ENCODE results near the gene ZFY. TPM values are rescaled to one million over a fixed set of nuclear protein-coding genes. Genes with fewer than 3 reads are reported as not detected.

ZFY gene
- total RNA-seq, 1 experiment from 2014 or later: not detected

GRCh38 chrY:3007967-3008366, 72.8 kb downstream of the ZFY start:
- H4K20me1 ChIP-seq (ENCODE audit: low read length): no peaks in the 10 kb centered on the region
- H3K4me1 ChIP-seq (ENCODE audit: insufficient read depth, low read length): no peaks in the 10 kb centered on the region
- no peak overlapping the region for H3K9ac ChIP-seq (ENCODE audit: low read length)
- CTCF ChIA-PET: no interaction called here
- intact Hi-C loops (cut with micrococcal nuclease): no loop called here
- POLR2A ChIA-PET (ENCODE audit: unreplicated experiment): no interaction called here
- H3K36me3 ChIP-seq (ENCODE audit: low read depth, low read length): no peaks in the 10 kb centered on the region
- H3K4me3 ChIP-seq (ENCODE audit: low read length): no peak overlapping the region
- BruUV-seq (replicated peaks): no TSS peak
- H2AFZ ChIP-seq (ENCODE audit: low read length): no peak overlapping the region
- H3K27ac ChIP-seq (ENCODE audit: low read length): no peak overlapping the region
- no peaks in the 10 kb centered on the region for H3K27me3 ChIP-seq (ENCODE audit: low read length)
- no peak for ATAC-seq
- no peak overlapping the region for H3K4me2 ChIP-seq (ENCODE audit: low read length)
- H3K79me2 ChIP-seq (ENCODE audit: low read length): no peaks in the 10 kb centered on the region
- H3K9me2 ChIP-seq (replicated peaks; ENCODE audit: low read length): no peaks in the 10 kb centered on the region
- H3F3A ChIP-seq (ENCODE audit: low read length, unreplicated experiment): no peaks in the 10 kb centered on the region
- no peak for DNase-seq
- no peaks in the 10 kb centered on the region for H3K9me3 ChIP-seq (ENCODE audit: low read length)
- TF ChIP-seq EZH2 (IDR thresholded peaks at IDR 0.05; ENCODE audit: low read length, unreplicated experiment) (no peak), CTCF (conservative IDR thresholded peaks at IDR 0.05; ENCODE audit: low read depth, low read length) (no peak), EZH2phosphoT487 (IDR thresholded peaks at IDR 0.05; ENCODE audit: borderline replicate concordance, low read length) (no peak)

- Histone ChIP-seq H3K4me3 (ENCODE audit: low read length) (no peak overlapping the region), H3K27ac (ENCODE audit: low read length) (no peak overlapping the region), H3K79me2 (ENCODE audit: low read length) (no peaks in the 10 kb centered on the region), H3K4me2 (ENCODE audit: low read length) (no peak overlapping the region), H3K9ac (ENCODE audit: low read length) (no peak overlapping the region), H3K36me3 (ENCODE audit: low read depth, low read length) (no peaks in the 10 kb centered on the region), H3F3A (ENCODE audit: low read length, unreplicated experiment) (no peaks in the 10 kb centered on the region), H3K9me2 (replicated peaks; ENCODE audit: low read length) (no peaks in the 10 kb centered on the region), H2AFZ (ENCODE audit: low read length) (no peak overlapping the region), H3K27me3 (ENCODE audit: low read length) (no peaks in the 10 kb centered on the region), H3K4me1 (ENCODE audit: insufficient read depth, low read length) (no peaks in the 10 kb centered on the region), H4K20me1 (ENCODE audit: low read length) (no peaks in the 10 kb centered on the region), H3K9me3 (ENCODE audit: low read length) (no peaks in the 10 kb centered on the region)
- ChIA-PET POLR2A (ENCODE audit: unreplicated experiment) (no interaction called here), CTCF (no interaction called here)
- no TSS peak for BruUV-seq (replicated peaks)
- TF ChIP-seq CTCF (conservative IDR thresholded peaks at IDR 0.05; ENCODE audit: low read depth, low read length) (no peak), EZH2 (IDR thresholded peaks at IDR 0.05; ENCODE audit: low read length, unreplicated experiment) (no peak), EZH2phosphoT487 (IDR thresholded peaks at IDR 0.05; ENCODE audit: borderline replicate concordance, low read length) (no peak)
- DNase-seq (no peak), ATAC-seq (no peak)
- intact Hi-C loops (cut with micrococcal nuclease): no loop called here
Measured at GRCh38 chrY:3012226-3012625, 77.0 kb downstream of the ZFY start.

- BruUV-seq (replicated peaks): no TSS peak
- POLR2A ChIA-PET (ENCODE audit: unreplicated experiment): no interaction called here
- DNase-seq: no peak
- H3K79me2 ChIP-seq (ENCODE audit: low read length): no peaks in the 10 kb centered on the region
- H3F3A ChIP-seq (ENCODE audit: low read length, unreplicated experiment): no peaks in the 10 kb centered on the region
- ATAC-seq: no peak
- intact Hi-C loops (cut with micrococcal nuclease): no loop called here
- H4K20me1 ChIP-seq (ENCODE audit: low read length): no peaks in the 10 kb centered on the region
- H3K27ac ChIP-seq (ENCODE audit: low read length): no peak overlapping the region
- H3K9me3 ChIP-seq (ENCODE audit: low read length): no peaks in the 10 kb centered on the region
- no peaks in the 10 kb centered on the region for H3K4me1 ChIP-seq (ENCODE audit: insufficient read depth, low read length)
- no peak overlapping the region for H2AFZ ChIP-seq (ENCODE audit: low read length)
- no peak overlapping the region for H3K9ac ChIP-seq (ENCODE audit: low read length)
- CTCF ChIA-PET: no interaction called here
- TF ChIP-seq EZH2phosphoT487 (IDR thresholded peaks at IDR 0.05; ENCODE audit: borderline replicate concordance, low read length) (no peak), CTCF (conservative IDR thresholded peaks at IDR 0.05; ENCODE audit: low read depth, low read length) (no peak), EZH2 (IDR thresholded peaks at IDR 0.05; ENCODE audit: low read length, unreplicated experiment) (no peak)
- H3K4me3 ChIP-seq (ENCODE audit: low read length): no peak overlapping the region
- H3K27me3 ChIP-seq (ENCODE audit: low read length): no peaks in the 10 kb centered on the region
- no peaks in the 10 kb centered on the region for H3K9me2 ChIP-seq (replicated peaks; ENCODE audit: low read length)
- H3K36me3 ChIP-seq (ENCODE audit: low read depth, low read length): no peaks in the 10 kb centered on the region
- no peak overlapping the region for H3K4me2 ChIP-seq (ENCODE audit: low read length)
Measured at GRCh38 chrY:3016594-3016993, 81.4 kb downstream of the ZFY start.

Measured in PC-3 (cell line).